GM10266 (cell line): Measurements from ENCODE around the gene PFKL.

Experiments
- DNase-seq: peaks from one replicate; pipeline ENCODE4 v3.0.0; 2012; ENCODE audit errors: extremely low spot score
- TF ChIP-seq, protein P1 (sequence below): IDR thresholded peaks from 2 replicates; pipeline ENCODE4 v1.5.1; 2012; ENCODE audit warnings: mild to moderate bottlenecking, low read depth; ENCODE audit not compliant: control insufficient read depth, insufficient read depth; ENCODE audit errors: missing control alignments

PFKL gene

GRCh38 chr21:44267655-44268142 is 32.2 kb upstream of the PFKL start:
- TF ChIP-seq, protein P1, sequence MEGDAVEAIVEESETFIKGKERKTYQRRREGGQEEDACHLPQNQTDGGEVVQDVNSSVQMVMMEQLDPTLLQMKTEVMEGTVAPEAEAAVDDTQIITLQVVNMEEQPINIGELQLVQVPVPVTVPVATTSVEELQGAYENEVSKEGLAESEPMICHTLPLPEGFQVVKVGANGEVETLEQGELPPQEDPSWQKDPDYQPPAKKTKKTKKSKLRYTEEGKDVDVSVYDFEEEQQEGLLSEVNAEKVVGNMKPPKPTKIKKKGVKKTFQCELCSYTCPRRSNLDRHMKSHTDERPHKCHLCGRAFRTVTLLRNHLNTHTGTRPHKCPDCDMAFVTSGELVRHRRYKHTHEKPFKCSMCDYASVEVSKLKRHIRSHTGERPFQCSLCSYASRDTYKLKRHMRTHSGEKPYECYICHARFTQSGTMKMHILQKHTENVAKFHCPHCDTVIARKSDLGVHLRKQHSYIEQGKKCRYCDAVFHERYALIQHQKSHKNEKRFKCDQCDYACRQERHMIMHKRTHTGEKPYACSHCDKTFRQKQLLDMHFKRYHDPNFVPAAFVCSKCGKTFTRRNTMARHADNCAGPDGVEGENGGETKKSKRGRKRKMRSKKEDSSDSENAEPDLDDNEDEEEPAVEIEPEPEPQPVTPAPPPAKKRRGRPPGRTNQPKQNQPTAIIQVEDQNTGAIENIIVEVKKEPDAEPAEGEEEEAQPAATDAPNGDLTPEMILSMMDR, result peak; percentile 32
- DNase-seq, result no peak

DNA sequence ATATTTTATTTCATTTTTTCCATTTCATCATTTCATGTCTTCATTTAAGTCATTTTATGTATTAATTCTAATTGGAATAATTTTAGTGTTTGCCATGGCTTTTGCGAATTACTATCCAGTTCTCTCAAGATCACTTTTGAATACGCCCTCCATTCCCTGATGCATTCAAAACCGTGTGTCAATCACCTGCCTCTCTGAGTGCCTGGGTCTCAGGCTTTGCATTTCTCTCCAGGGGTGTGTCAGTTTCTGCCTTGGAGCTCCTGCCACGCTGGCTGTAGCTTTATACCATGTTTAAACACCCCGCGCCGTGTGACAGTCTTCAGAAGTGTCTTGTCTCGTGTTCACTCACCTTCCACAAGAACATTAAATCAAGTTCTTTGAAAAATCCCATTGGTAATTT is 30.8 kb upstream of the PFKL start:
- TF ChIP-seq, protein P1, result no peak
- DNase-seq, result no peak

GRCh38 chr21:44271558-44272283 is 28.1 kb upstream of the PFKL start:
- TF ChIP-seq, protein P1, result no peak
- DNase-seq, result no peak

DNA sequence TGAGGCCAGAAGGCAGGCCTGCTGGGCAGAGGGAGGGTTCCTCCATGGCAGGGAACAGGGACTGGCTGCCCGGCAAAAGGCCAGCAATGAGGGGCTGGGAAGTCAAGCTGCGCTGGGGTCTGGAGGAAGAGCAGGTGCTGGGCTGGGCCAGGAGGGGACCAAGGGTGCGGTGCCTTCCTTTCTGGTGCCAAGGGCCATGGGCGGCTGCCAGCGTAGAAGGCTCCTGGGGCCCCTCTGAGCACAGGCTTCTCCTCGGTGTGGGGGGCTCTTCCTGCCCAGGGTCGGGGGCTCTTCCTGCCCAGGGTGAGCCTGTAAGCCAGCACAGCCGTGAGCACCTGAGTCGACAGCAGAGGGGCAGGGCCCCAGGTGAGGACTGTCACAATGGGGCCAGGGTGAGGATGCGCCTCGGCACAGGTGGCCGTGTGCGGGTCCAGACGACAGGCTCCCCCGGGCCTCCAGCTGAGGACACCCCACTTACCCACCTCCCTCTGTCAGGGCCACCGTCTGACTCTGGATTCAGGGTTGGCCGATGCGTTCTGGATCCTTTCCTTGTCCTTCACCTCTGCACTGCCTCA is 27.5 kb upstream of the PFKL start:
- DNase-seq, result no peak
- TF ChIP-seq, protein P1, result no peak

DNA sequence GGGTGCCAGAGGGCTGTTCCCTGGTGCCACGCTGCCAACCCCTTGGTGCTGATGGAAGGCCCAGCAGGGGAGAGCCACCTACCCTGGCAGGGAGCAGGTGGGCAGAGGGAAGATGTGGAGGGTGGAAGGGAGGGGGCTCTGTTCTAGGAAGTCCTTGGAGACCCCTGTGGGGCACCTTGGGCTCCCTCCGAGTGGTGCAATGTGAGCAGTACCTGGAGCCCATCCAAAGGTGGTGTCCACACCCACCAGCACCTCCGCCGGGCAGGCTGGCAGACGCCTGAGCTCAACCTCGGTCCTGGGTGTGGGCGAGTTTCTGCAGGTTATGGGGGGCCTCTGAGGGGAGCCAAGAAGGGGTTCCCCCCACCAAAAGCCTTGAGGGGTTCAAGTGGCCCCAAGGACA is 26.8 kb upstream of the PFKL start:
- TF ChIP-seq, protein P1, result no peak
- DNase-seq, result no peak

- DNase-seq, result no peak
- TF ChIP-seq, protein P1, result no peak
Observed at GRCh38 chr21:44275041-44275440, 24.8 kb upstream of the PFKL start.
